GM10266 (cell line): ENCODE results near the gene RBM33.

Experiments
- DNase-seq: peaks from one replicate; pipeline ENCODE4 v3.0.0; 2012; ENCODE audit errors: extremely low spot score
- CTCF ChIP-seq: IDR thresholded peaks from 2 replicates; pipeline ENCODE4 v1.5.1; 2012; ENCODE audit warnings: mild to moderate bottlenecking, low read depth; ENCODE audit not compliant: control insufficient read depth, insufficient read depth; ENCODE audit errors: missing control alignments

Gene RBM33

GRCh38 chr7:155762036-155762435, 117.6 kb downstream of the RBM33 start:
- no peak for DNase-seq
- TF ChIP-seq CTCF = no peak

DNA sequence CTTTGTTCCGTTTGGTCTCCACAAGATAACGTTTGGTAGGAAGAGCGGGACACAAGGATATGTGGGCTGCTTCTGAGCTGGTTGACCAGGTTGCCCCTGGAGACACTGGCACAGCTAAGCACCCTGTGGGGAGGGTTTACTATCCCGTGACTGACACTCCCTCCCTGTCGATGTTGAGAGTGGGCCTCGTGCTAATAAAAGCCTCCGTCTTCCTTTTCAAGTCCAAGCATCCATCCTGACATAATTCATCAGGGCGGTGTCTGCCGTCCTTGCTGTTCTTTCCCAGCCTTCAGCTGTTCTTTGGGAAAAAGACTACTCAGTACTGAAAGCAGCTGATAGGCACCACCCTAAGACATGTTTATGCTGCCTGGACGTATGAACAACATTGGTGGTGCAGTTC, 118.2 kb downstream of the RBM33 start:
- DNase-seq = no peak
- TF ChIP-seq CTCF = no peak

DNA sequence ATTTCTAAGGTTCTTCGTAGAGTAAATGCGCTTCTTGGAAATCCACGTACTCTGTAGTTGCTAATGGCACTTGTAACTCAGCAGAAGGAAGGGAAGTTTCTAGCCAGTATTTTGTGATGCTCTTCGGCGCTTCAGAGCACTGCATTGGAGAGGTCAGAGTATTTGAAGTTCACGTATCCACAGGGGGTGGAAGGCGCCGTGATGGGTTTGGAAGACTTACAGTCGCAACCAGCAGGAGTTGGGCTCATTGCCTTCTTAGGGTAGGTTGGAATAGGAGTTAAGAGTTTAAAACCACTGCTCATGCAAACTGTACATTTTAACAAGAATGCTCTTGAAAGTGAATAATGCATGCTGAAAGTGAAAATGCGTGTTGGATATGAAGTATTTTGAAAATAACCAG, 118.7 kb downstream of the RBM33 start:
- no peak for TF ChIP-seq CTCF
- no peak for DNase-seq

DNA sequence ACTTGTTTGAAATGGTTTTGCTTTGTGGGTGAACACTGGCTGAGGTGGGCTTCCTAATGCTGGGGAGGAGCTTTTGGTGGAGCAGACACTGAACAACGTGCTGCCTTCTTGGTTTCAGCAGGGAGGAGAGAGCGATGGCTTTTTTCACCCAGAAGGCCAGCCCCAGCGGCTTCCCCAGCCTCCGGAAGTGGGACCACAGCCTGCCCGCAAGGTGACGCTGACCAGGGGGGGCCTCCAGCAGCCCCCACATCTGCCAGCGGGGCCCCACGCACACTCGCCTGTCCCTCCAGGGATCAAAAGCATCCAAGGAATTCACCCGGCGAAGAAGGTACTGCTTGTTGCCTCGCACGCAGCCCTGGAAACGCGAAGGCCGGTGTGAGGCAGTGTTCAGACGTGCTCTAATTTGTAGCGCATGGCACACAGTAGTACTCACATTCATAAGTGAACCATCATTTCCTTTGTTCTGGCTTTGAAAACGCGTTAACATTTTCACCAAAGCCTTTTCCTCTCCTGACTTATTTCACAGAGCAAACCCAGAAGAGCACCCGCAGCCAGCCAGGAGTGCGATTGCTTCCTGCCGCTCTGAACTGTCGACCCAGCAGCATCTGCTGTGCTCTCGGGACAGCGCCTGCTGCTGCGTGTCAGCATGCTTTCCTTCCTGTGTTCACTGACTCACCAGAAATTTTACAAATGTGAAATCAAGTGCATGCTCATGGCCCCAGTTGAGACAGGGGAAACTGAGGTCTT, 119.4 kb downstream of the RBM33 start:
- DNase-seq = peak; percentile 66
- no peak for TF ChIP-seq CTCF

- DNase-seq = peak; percentile 47
These were observed 120.0 kb downstream of the RBM33 start for GRCh38 chr7:155764438-155764793.

DNA sequence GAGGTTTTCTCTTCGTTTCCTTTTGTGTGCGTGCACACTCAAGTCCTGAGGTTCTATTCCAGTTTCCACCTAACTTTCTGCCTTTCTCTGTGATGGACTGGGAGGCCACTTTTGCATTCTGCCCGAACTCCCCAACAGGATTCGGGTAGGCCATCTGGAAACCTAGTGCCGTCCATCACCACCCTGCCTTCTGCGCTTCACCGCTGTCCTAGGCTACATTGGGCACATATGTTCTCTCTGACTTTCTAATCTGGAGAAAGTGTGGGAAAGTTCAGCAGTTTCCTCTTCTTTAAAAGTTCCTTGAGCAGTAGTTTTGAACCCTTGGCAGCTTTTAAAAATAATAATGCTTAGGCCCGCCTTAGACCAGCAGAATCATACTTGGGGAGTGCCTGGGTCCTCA, 121.0 kb downstream of the RBM33 start:
- no peak for DNase-seq
- no peak for TF ChIP-seq CTCF

More at GRCh38 chr7:155764438-155764793, 120.0 kb downstream of the RBM33 start:
- TF ChIP-seq CTCF = no peak

DNA sequence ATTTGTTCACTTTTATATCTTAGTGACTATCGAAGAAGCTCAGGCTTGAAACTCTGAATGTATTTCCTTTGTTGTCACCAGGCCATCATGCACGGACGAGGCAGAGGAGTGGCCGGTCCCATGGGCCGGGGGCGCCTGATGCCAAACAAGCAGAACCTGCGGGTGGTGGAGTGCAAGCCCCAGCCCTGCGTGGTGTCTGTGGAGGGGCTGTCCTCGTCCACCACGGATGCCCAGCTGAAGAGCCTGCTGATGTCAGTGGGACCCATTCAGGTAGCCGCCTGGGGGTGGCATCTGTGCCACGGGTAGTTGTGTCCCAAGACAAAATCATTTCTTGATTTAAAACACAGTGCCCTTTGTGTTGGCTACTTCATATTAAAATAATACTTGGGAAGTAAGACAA, 121.9 kb downstream of the RBM33 start:
- TF ChIP-seq CTCF = no peak
- DNase-seq = no peak
